A549 (cell line): ENCODE data around the gene TRIM28. TPM values are rescaled to one million over a fixed set of nuclear protein-coding genes. Genes with fewer than 3 reads are reported as not detected.
A peak's percentile ranks its signal among the peaks of the same experiment; 100 is the strongest.

ENCODE experiments used
- ATAC-seq, 2 experiments: fragments of 200-7000 bp in 1 of 2; fragments of >200 bp in 1 of 2; cut with Nextera tagmentation in 1 of 2; cut with Tn5 transposase in 1 of 2; 3 replicates each; pipeline versions ENCODE4 v1.8.0 to v1.9.1; 2018 to 2020; ENCODE audit warnings: mild to moderate bottlenecking in 1 of 2, moderate library complexity in 1 of 2
- CTCF ChIA-PET: fragments of 300-600 bp; sonication (Branson Sonifier 250); formaldehyde crosslinking; extraction: SDS; loops from one replicate; lab custom pipeline; 2021; ENCODE audit warnings: antibody characterized with exemption, inconsistent platforms; lab: Yijun Ruan, JAX
- POLR2A ChIA-PET: fragments of 350-600 bp; formaldehyde crosslinking; extraction: SDS; loops from one replicate; lab custom pipeline; 2021; ENCODE audit warnings: antibody characterized with exemption, inconsistent platforms; lab: Yijun Ruan, JAX
- DNase-seq, 2 experiments: peaks; one replicate each; pipeline versions ENCODE4 v3.0.0 to v3.0.0-alpha.2; 2011 to 2016; ENCODE audit warnings: low read depth in 1 of 2, low spot score in 1 of 2
- FAIRE-seq: peaks from 2 replicates; lab custom pipeline; 2011; peaks lifted over from hg19 to GRCh38; lab: Jason Lieb, UNC
- H3K27ac ChIP-seq, 2 experiments: fragments of >200 bp; sonication (Bioruptor Twin); formaldehyde crosslinking; 3 replicates each; pipeline ENCODE4 v1.5.1; 2016 to 2017
- H3K4me1 ChIP-seq: fragments of >200 bp; sonication (Bioruptor Twin); formaldehyde crosslinking; 3 replicates; pipeline ENCODE4 v1.6.1; 2016
- H3K4me2 ChIP-seq: fragments of >200 bp; sonication (Bioruptor Twin); formaldehyde crosslinking; 3 replicates; pipeline ENCODE4 v1.6.1; 2016
- H3K4me3 ChIP-seq: fragments of >200 bp; sonication (Bioruptor Twin); formaldehyde crosslinking; 3 replicates; pipeline ENCODE4 v1.5.1; 2016
- H3K9me3 ChIP-seq: fragments of >200 bp; sonication (Bioruptor Twin); formaldehyde crosslinking; 3 replicates; pipeline ENCODE4 v1.6.1; 2016
- ATOH8 ChIP-seq: fragments of 250-450 bp; sonication (Bioruptor Pico); IDR thresholded peaks from 2 replicates; pipeline ENCODE4 v1.5.0; 2020; ENCODE audit warnings: low read depth, mild to moderate bottlenecking, moderate library complexity
- BHLHE40 ChIP-seq: IDR thresholded peaks from 2 replicates; pipeline ENCODE4 v1.6.1; 2012; ENCODE audit warnings: low read depth, low read length, inconsistent platforms
- CBX8 ChIP-seq: fragments of 200-600 bp; sonication (generic); IDR thresholded peaks from 2 replicates; pipeline ENCODE4 v1.6.1; 2016
- FOSB ChIP-seq: fragments of 250-450 bp; sonication (Bioruptor Pico); IDR thresholded peaks from 2 replicates; pipeline ENCODE4 v1.5.0; 2020; ENCODE audit warnings: mild to moderate bottlenecking, moderate library complexity
- FOXS1 ChIP-seq: fragments of 250-450 bp; sonication (Bioruptor Pico); IDR thresholded peaks from 2 replicates; pipeline ENCODE4 v1.5.0; 2020; ENCODE audit warnings: mild to moderate bottlenecking, moderate library complexity
- GATA3 ChIP-seq: IDR thresholded peaks from 2 replicates; pipeline ENCODE4 v1.6.1; 2012; ENCODE audit warnings: borderline replicate concordance
- HES2 ChIP-seq: fragments of >200 bp; sonication (Bioruptor Twin); formaldehyde crosslinking; IDR thresholded peaks from 2 replicates; pipeline ENCODE4 v1.6.1; 2016
- HEYL ChIP-seq: fragments of 250-450 bp; sonication (Bioruptor Pico); IDR thresholded peaks from 2 replicates; pipeline ENCODE4 v1.8.0; 2021; ENCODE audit warnings: mild to moderate bottlenecking, moderate library complexity
- HOXB13 ChIP-seq: fragments of 250-450 bp; sonication (Bioruptor Pico); IDR thresholded peaks from 2 replicates; pipeline ENCODE4 v1.5.0; 2020; ENCODE audit warnings: low read depth, mild to moderate bottlenecking, moderate library complexity
- JUNB ChIP-seq: fragments of >200 bp; sonication (Bioruptor Twin); formaldehyde crosslinking; IDR thresholded peaks from 2 replicates; pipeline ENCODE4 v1.6.1; 2016
- KDM1A ChIP-seq: fragments of 200-600 bp; sonication (generic); IDR thresholded peaks from 2 replicates; pipeline ENCODE4 v1.6.1; 2016; ENCODE audit warnings: low read depth, mild to moderate bottlenecking
- MAFK ChIP-seq: fragments of 450-650 bp; IDR thresholded peaks from 2 replicates; pipeline ENCODE4 v1.6.1; 2014; ENCODE audit not compliant: partially characterized antibody
- MAX ChIP-seq: IDR thresholded peaks from 2 replicates; pipeline ENCODE4 v1.6.1; 2012
- NFE2L2 ChIP-seq: fragments of 150-350 bp; conservative IDR thresholded peaks from 2 replicates; pipeline ENCODE4 v1.6.1; 2014; ENCODE audit warnings: low read length
- NPAS2 ChIP-seq: fragments of 250-450 bp; sonication (Bioruptor Pico); IDR thresholded peaks from 2 replicates; pipeline ENCODE4 v1.8.0; 2022; ENCODE audit warnings: mild to moderate bottlenecking, moderate library complexity, borderline replicate concordance
- POLR2AphosphoS2 ChIP-seq: conservative IDR thresholded peaks from 2 replicates; pipeline ENCODE4 v1.6.1; 2012; ENCODE audit warnings: low read length, improper control_type of control experiment, inconsistent platforms
- RARB ChIP-seq: fragments of 250-450 bp; sonication (Bioruptor Pico); IDR thresholded peaks from 2 replicates; pipeline ENCODE4 v1.8.0; 2021; ENCODE audit warnings: mild to moderate bottlenecking, moderate library complexity
- RCOR1 ChIP-seq: fragments of 150-350 bp; IDR thresholded peaks from 2 replicates; pipeline ENCODE4 v1.6.1; 2014; ENCODE audit warnings: antibody characterized with exemption, low read length, low read depth
- REST ChIP-seq: fragments of 200-600 bp; sonication (generic); IDR thresholded peaks from 2 replicates; pipeline ENCODE4 v1.6.1; 2016; ENCODE audit warnings: antibody characterized with exemption, mild to moderate bottlenecking, moderate library complexity
- RNF2 ChIP-seq: fragments of 200-600 bp; sonication (generic); IDR thresholded peaks from 2 replicates; pipeline ENCODE4 v1.6.1; 2016; ENCODE audit warnings: low read depth, mild to moderate bottlenecking, antibody characterized with exemption, moderate library complexity, borderline replicate concordance
- SMC3 ChIP-seq: fragments of >200 bp; sonication (Bioruptor Twin); formaldehyde crosslinking; IDR thresholded peaks from 3 replicates; pipeline ENCODE4 v1.6.1; 2018; ENCODE audit warnings: inconsistent platforms
- SREBF2 ChIP-seq: fragments of 450-650 bp; IDR thresholded peaks from 2 replicates; pipeline ENCODE4 v1.6.1; 2014; ENCODE audit warnings: mild to moderate bottlenecking, moderate library complexity
- TP53 ChIP-seq: fragments of 250-450 bp; sonication (Bioruptor Pico); IDR thresholded peaks from 2 replicates; pipeline ENCODE4 v1.5.0; 2021; ENCODE audit warnings: mild to moderate bottlenecking, moderate library complexity
- ZNF302 ChIP-seq: fragments of 250-450 bp; sonication (Bioruptor Pico); IDR thresholded peaks from 2 replicates; pipeline ENCODE4 v1.9.0; 2021; ENCODE audit warnings: inconsistent platforms, mild to moderate bottlenecking, moderate library complexity
- WGBS: methylation state at CpG from one replicate; pipeline ENCODE4 v1.1.6; 2017; ENCODE audit errors: missing lambda C conversion rate; 5-methylcytosine and 5-hydroxymethylcytosine counted together
- polyA plus RNA-seq, 4 experiments: library from polyadenylated mRNA; depleted of rRNA in 3 of 4; stranded (reverse); fragments of >200 nt; fragmentation: RNase III in 1 of 4; extraction: RNeasy Plus Mini Kit Qiagen cat#74134 plus additional on column Dnase treatment in 1 of 4; gene quantifications; 2 replicates in 3 of 4; 3 replicates in 1 of 4; pipeline ENCODE4 v1.2.3, GENCODE V29; 2011 to 2017
- TF ChIP-seq, protein P1 (sequence below): fragments of 250-450 bp; sonication (Bioruptor Pico); IDR thresholded peaks from 2 replicates; pipeline ENCODE4 v1.5.0; 2021; ENCODE audit warnings: mild to moderate bottlenecking, moderate library complexity, borderline replicate concordance
- TF ChIP-seq, protein P2 (sequence below): fragments of 150-350 bp; IDR thresholded peaks from 2 replicates; pipeline ENCODE4 v1.6.1; 2014; ENCODE audit warnings: low read depth, mild to moderate bottlenecking, low read length

Gene TRIM28
- polyA plus RNA-seq, 2 of the 4 experiments (the other 2 are of a cell fraction), result 576 to 656 TPM

DNA sequence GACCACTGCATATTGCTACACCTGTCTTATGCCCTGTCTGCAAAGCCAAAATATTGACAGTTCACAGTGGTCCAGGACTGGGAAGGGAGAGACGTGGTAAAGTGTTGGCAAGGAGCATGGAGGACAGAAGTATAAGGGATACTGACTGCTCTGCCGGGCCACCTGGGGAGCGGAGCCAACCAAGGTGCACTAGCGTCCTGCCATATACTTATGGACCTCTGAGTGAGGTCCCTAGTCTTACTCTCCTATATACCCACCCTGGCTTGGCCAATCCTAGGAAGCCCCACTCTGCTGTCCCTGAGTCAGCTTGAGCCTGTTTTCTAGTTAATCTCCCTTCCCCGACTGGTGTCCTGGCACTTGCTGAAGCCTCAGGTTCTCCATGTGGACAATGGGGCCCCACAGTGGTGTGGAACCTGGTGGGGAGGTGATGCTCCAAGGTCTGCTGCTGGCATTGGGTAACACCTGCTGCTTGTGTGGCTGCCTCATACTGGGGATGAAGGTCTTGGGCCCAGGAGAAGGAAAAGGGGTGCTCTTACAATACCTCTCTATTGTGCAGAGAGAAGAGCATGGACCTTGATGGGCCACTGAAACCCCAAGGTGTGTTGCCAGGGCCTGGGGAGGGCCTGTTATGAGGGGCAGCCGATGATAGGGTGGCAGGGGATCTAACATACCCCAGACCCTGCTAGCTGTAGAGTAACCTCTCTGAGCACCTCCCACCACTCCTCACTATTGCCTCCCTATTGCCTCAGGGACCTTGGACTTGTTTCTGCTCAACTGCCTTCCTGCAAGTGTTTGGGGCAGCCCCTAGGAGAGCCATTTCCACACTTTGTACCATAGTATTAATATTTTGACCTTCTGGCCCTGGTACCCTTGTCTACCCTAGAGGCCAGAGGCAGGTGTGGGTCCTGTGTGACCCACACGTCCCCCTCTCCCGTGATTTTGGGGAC lies 6.7 kb upstream of the TRIM28 start:
- no peak overlapping the region for H3K27ac ChIP-seq
- peak; percentile 52 to 55 for ATAC-seq
- CTCF ChIA-PET, result interaction anchor here (0.6 to 5.5 kb wide), 3 partner anchors 18 to 41 kb away, joined by 4 to 70 read pairs (median 10); partner anchors contain the start of gene ZBTB45
- no peaks in the 10 kb centered on the region for H3K4me1 ChIP-seq
- no peak for TF ChIP-seq REST
- TF ChIP-seq POLR2AphosphoS2, result no peak
- TF ChIP-seq RARB (CRISPR knock-in tag), result no peak
- no peak for TF ChIP-seq HES2
- no peak for TF ChIP-seq HOXB13
- no peak for TF ChIP-seq RCOR1
- no peak for TF ChIP-seq JUNB
- no peak for TF ChIP-seq TP53 (CRISPR knock-in tag)
- TF ChIP-seq MAX, result no peak
- no peak for TF ChIP-seq SMC3
- TF ChIP-seq KDM1A, result no peak
- TF ChIP-seq FOXS1 (CRISPR knock-in tag), result no peak
- POLR2A ChIA-PET, result no interaction called here
- H3K9me3 ChIP-seq, result no peaks in the 10 kb centered on the region
- no peak overlapping the region for H3K4me2 ChIP-seq
- no peak for DNase-seq
- H3K4me3 ChIP-seq, result no peak overlapping the region
- 63% methylated on average over 7 of the region's 8 CpGs for WGBS
- no peak for FAIRE-seq

- peak; percentile 35 to 39; a peak in 4 of 6 replicates for ATAC-seq
- H3K4me1 ChIP-seq, result peaks cover 4% of the 10 kb centered on the region; the same call in 2 of the 3 replicates
- no peak overlapping the region for H3K4me2 ChIP-seq
- DNase-seq, result no peak
- no peaks in the 10 kb centered on the region for H3K9me3 ChIP-seq
- WGBS, result 67% methylated on average over 53 of the region's 55 CpGs
- H3K27ac ChIP-seq, result no peak overlapping the region
- ChIA-PET CTCF (interaction anchor here (0.7 to 1.6 kb wide), 2 partner anchors 14 to 19 kb away, joined by 3 to 10 read pairs; partner anchors contain the start of gene ZBTB45), POLR2A (interaction anchor here (1.0 kb wide), 1 partner anchor 20 kb away, joined by 3 read pairs; no protein-coding TSS in a partner anchor)
- no peak for FAIRE-seq
- no peak overlapping the region for H3K4me3 ChIP-seq
- no peak for TF ChIP-seq MAFK
- TF ChIP-seq NFE2L2, result no peak
- TF ChIP-seq BHLHE40, result no peak
- no peak for TF ChIP-seq ATOH8 (CRISPR knock-in tag)
- TF ChIP-seq GATA3, result no peak
- TF ChIP-seq TP53 (CRISPR knock-in tag), result no peak
- no peak for TF ChIP-seq FOSB (CRISPR knock-in tag)
- TF ChIP-seq ZNF302 (CRISPR knock-in tag), result no peak
- TF ChIP-seq JUNB, result no peak
- no peak for TF ChIP-seq HES2
- no peak for TF ChIP-seq RNF2
- no peak for TF ChIP-seq HEYL (CRISPR knock-in tag)
- TF ChIP-seq, protein P1, sequence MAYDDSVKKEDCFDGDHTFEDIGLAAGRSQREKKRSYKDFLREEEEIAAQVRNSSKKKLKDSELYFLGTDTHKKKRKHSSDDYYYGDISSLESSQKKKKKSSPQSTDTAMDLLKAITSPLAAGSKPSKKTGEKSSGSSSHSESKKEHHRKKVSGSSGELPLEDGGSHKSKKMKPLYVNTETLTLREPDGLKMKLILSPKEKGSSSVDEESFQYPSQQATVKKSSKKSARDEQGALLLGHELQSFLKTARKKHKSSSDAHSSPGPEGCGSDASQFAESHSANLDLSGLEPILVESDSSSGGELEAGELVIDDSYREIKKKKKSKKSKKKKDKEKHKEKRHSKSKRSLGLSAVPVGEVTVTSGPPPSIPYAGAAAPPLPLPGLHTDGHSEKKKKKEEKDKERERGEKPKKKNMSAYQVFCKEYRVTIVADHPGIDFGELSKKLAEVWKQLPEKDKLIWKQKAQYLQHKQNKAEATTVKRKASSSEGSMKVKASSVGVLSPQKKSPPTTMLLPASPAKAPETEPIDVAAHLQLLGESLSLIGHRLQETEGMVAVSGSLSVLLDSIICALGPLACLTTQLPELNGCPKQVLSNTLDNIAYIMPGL (CRISPR knock-in tag), result no peak
- TF ChIP-seq SREBF2, result no peak
- no peak for TF ChIP-seq NPAS2 (CRISPR knock-in tag)
- TF ChIP-seq, protein P2, sequence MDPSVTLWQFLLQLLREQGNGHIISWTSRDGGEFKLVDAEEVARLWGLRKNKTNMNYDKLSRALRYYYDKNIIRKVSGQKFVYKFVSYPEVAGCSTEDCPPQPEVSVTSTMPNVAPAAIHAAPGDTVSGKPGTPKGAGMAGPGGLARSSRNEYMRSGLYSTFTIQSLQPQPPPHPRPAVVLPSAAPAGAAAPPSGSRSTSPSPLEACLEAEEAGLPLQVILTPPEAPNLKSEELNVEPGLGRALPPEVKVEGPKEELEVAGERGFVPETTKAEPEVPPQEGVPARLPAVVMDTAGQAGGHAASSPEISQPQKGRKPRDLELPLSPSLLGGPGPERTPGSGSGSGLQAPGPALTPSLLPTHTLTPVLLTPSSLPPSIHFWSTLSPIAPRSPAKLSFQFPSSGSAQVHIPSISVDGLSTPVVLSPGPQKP, result no peak
- no peak for TF ChIP-seq CBX8
These were observed 5.4 kb upstream of the TRIM28 start for GRCh38 chr19:58538257-58539168.
